Ectodermal cell (in vitro differentiated cells): ENCODE results near the gene GALNT2.

Experiments used
- H3K27ac ChIP-seq: 2 replicates; pipeline ENCODE4 v1.7.0; 2013; ENCODE audit warnings: mild to moderate bottlenecking, low read depth, low read length; ENCODE audit not compliant: insufficient read depth, poor library complexity, severe bottlenecking
- H3K27me3 ChIP-seq: 2 replicates; pipeline ENCODE4 v1.7.0; 2013; ENCODE audit warnings: mild to moderate bottlenecking, low read length; ENCODE audit not compliant: insufficient read depth, control insufficient read depth, poor library complexity, severe bottlenecking
- H3K36me3 ChIP-seq: one replicate; pipeline ENCODE4 v1.7.0; 2013; ENCODE audit warnings: low read length; ENCODE audit not compliant: control insufficient read depth, insufficient read depth
- H3K4me1 ChIP-seq: one replicate; pipeline ENCODE4 v1.7.0; 2013; ENCODE audit warnings: low read length; ENCODE audit not compliant: control insufficient read depth, insufficient read depth
- H3K4me3 ChIP-seq: 2 replicates; pipeline ENCODE4 v1.7.0; 2013; ENCODE audit warnings: low read depth, low read length, control low read depth; ENCODE audit not compliant: insufficient read depth
- H3K9me3 ChIP-seq: 2 replicates; pipeline ENCODE4 v1.7.0; 2013; ENCODE audit warnings: mild to moderate bottlenecking, low read length, moderate library complexity; ENCODE audit not compliant: control insufficient read depth
- WGBS, 2 experiments: methylation state at CpG; one replicate each; pipeline ENCODE4 v1.1.7; 2013; ENCODE audit warnings: missing lambda C conversion rate in 2 of 2; 5-methylcytosine and 5-hydroxymethylcytosine counted together

The GALNT2 gene

DNA sequence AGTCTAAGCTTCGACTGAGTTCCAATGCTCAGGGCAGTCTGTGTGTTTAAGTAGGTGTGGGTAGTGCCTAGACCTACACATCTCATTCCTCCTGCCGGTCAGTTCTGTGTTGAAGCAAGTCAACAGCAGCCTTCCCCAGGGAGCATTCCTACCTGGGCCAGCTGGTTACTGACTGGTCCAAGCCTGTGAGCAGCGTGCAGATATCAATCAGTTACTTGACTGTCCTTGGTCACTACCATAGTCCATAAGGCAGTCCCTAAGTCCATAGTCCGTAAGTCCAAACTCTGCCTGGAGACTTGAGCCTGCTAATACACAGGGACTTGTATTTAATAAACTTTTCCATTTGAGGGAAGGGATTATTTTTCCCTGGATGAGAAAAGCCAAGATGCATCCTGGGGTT lies 187.2 kb downstream of the GALNT2 start:
- peaks cover 13% of the 10 kb centered on the region for H3K36me3 ChIP-seq
- H3K4me3 ChIP-seq, result no peak overlapping the region
- no peaks in the 10 kb centered on the region for H3K27me3 ChIP-seq
- H3K9me3 ChIP-seq, result peaks cover 2% of the 10 kb centered on the region
- H3K27ac ChIP-seq, result no peak overlapping the region
- peaks cover 26% of the 10 kb centered on the region for H3K4me1 ChIP-seq
- 81 to 87% methylated on average over 4 of the region's 4 CpGs for WGBS, 2 experiments

DNA sequence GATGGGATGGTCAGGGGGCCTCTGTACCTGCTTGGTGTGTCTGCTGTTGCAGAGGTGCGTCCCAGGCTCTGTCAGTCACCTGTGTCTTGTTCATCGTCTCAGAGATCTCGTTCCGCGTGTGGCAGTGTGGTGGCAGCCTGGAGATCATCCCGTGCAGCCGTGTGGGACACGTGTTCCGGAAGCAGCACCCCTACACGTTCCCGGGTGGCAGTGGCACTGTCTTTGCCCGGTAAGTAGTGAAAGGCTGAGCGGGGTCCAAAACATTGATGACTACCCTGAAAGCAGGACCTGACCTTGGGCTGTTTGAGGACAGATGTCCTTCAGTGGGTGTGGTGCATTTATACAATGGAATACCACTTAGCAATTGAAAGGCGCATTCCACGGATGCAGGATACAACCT lies 188.1 kb downstream of the GALNT2 start:
- WGBS, 2 experiments, result 96 to 97% methylated on average over 15 of the region's 15 CpGs
- no peaks in the 10 kb centered on the region for H3K27me3 ChIP-seq

DNA sequence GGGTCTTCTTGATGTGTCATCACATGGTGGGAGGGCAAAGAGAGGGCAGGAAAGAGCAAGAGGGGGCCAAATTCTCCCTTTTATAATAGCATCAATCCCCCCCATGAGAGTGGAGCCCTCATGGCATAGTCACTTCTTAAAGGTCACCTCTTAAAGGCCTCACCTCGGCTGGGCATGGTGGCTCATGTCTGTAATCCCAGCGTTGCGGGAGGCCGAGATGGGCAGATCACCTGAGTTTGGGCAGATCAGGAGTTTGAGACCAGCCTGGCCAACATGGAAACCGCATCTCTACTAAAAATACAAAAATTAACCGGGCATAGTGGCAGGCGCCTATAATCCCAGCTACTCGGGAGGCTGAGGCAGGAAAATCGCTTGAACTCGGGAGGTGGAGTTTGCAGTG lies 189.0 kb downstream of the GALNT2 start:
- no peaks in the 10 kb centered on the region for H3K27me3 ChIP-seq
- no peak overlapping the region for H3K4me3 ChIP-seq
- H3K9me3 ChIP-seq, result peaks cover 2% of the 10 kb centered on the region
- H3K27ac ChIP-seq, result no peak overlapping the region
- H3K4me1 ChIP-seq, result peaks cover 13% of the 10 kb centered on the region
- WGBS, 2 experiments, result 86 to 91% methylated on average over 10 of the region's 10 CpGs
- H3K36me3 ChIP-seq, result peaks cover 15% of the 10 kb centered on the region

More for the DNA sequence above, 188.1 kb downstream of the GALNT2 start:
- H3K4me1 ChIP-seq, result peaks cover 22% of the 10 kb centered on the region
- H3K9me3 ChIP-seq, result peaks cover 2% of the 10 kb centered on the region
- no peak overlapping the region for H3K4me3 ChIP-seq
- H3K27ac ChIP-seq, result no peak overlapping the region
- H3K36me3 ChIP-seq, result peaks cover 15% of the 10 kb centered on the region

GRCh38 chr1:230256896-230257295 lies 189.9 kb downstream of the GALNT2 start:
- WGBS, 2 experiments, result 95% methylated on average over 6 of the region's 6 CpGs
- H3K27ac ChIP-seq, result no peak overlapping the region
- no peak overlapping the region for H3K4me3 ChIP-seq
- H3K27me3 ChIP-seq, result no peaks in the 10 kb centered on the region
- H3K36me3 ChIP-seq, result peaks cover 15% of the 10 kb centered on the region
- H3K4me1 ChIP-seq, result peaks cover 4% of the 10 kb centered on the region
- peaks cover 2% of the 10 kb centered on the region for H3K9me3 ChIP-seq

- Histone ChIP-seq H3K36me3 (peaks cover 30% of the 10 kb centered on the region), H3K4me3 (no peak overlapping the region), H3K9me3 (no peaks in the 10 kb centered on the region), H3K4me1 (no peaks in the 10 kb centered on the region), H3K27me3 (no peaks in the 10 kb centered on the region), H3K27ac (no peak overlapping the region)
- 93 to 95% methylated on average over 3 of the region's 3 CpGs for WGBS, 2 experiments
Observed at GRCh38 chr1:230259621-230260020, 192.6 kb downstream of the GALNT2 start.

DNA sequence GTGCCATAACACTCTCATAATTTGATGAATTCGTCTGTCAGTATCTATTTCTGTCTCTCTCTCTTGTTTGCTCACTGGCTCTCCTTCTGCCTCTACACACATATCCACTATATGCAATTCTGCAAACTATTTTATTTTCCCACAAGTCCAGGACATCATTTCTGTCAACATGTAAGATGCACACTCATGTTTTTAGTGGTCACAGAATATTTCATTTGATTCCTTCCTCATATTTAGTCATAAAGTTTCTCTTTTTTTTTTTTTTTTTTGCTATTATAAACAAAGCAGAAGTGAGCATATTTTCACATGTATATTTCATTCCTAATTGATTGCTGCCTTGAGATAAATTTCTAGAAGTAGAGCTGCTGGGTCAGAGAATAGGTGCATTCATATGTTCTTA lies 193.8 kb downstream of the GALNT2 start:
- WGBS, 2 experiments, result 90 to 92% methylated on average over 1 of the region's 1 CpG
- Histone ChIP-seq H3K4me1 (no peaks in the 10 kb centered on the region), H3K4me3 (no peak overlapping the region), H3K27ac (no peak overlapping the region), H3K36me3 (peaks cover 19% of the 10 kb centered on the region), H3K27me3 (no peaks in the 10 kb centered on the region), H3K9me3 (no peaks in the 10 kb centered on the region)

DNA sequence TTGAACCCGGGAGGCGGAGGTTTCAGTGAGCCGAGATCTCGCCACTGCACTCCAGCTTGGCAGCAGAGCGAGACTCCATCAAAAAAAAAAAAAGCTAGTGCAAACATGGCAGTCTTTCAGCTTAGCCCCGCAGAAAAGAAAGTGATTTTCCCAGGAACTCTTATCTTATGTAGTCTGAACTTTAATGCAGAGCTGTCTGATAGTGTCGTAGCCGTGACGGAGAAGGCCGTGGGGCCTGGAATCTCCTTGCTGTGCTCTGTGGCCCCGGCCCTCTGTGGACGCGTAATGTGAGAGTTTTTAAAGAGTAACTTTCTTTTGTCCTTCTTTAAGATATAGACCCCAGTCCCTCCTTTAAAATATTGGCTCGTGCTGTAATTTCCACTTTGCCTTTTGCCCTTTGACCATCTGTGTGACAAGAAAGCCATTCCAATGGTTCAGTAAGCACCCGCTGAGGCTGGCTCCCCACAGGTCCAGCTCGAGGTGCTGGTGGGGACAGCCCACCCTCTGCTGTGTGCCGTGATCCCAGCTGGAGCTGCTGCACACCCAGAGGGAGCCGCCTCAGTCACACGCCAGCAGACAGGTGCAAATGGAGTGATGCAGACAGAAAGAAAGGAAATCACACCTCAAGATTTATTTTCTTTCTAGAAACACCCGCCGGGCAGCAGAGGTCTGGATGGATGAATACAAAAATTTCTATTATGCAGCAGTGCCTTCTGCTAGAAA lies 195.1 kb downstream of the GALNT2 start:
- WGBS, 2 experiments, result 95 to 96% methylated on average over 21 of the region's 21 CpGs
- no peaks in the 10 kb centered on the region for H3K9me3 ChIP-seq
- no peaks in the 10 kb centered on the region for H3K27me3 ChIP-seq
- H3K27ac ChIP-seq, result no peak overlapping the region
- no peaks in the 10 kb centered on the region for H3K4me1 ChIP-seq
- H3K4me3 ChIP-seq, result no peak overlapping the region
- H3K36me3 ChIP-seq, result peaks cover 19% of the 10 kb centered on the region

DNA sequence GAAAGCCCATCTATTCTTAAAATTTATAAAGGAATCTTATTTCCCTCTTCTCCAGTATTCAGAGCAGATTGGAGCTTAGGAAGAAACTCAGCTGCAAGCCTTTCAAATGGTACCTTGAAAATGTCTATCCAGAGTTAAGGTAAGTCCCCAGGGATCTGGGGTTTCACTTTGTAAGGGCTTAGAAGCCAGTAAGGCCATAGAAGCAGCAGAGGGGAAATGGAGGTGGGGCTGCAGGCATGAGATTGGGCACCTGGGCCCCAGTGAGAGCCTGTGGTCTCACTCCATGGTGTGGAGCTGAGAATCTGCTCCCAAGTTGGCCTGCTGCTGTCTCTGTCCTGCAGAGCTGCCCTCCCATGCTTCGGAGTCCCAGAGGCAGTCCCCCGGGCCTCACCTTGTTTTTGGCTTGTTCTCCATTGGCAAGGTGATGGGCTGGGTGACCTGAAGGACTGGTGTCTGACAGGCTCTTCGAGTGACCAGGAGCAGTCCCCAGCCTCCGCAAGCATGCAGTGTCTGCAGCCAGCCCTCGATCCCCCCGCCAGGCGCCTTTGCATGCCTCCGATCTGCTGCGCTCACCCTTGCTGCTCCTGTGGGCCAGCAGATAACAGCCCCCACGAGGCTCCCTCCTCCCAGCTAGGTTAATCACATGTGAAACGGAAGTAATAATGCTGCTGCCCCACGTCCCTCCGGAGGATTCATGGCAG lies 196.0 kb downstream of the GALNT2 start:
- Histone ChIP-seq H3K4me1 (no peaks in the 10 kb centered on the region), H3K27ac (no peak overlapping the region), H3K4me3 (no peak overlapping the region), H3K36me3 (peaks cover 19% of the 10 kb centered on the region), H3K9me3 (no peaks in the 10 kb centered on the region), H3K27me3 (no peaks in the 10 kb centered on the region)
- 92 to 93% methylated on average over 13 of the region's 13 CpGs for WGBS, 2 experiments

- Histone ChIP-seq H3K9me3 (no peaks in the 10 kb centered on the region), H3K36me3 (peaks cover 19% of the 10 kb centered on the region), H3K27me3 (no peaks in the 10 kb centered on the region), H3K4me1 (no peaks in the 10 kb centered on the region), H3K4me3 (no peak overlapping the region), H3K27ac (no peak overlapping the region)
- 94% methylated on average over 21 of the region's 21 CpGs for WGBS, 2 experiments
Observed at GRCh38 chr1:230263568-230264195, 196.6 kb downstream of the GALNT2 start.

DNA sequence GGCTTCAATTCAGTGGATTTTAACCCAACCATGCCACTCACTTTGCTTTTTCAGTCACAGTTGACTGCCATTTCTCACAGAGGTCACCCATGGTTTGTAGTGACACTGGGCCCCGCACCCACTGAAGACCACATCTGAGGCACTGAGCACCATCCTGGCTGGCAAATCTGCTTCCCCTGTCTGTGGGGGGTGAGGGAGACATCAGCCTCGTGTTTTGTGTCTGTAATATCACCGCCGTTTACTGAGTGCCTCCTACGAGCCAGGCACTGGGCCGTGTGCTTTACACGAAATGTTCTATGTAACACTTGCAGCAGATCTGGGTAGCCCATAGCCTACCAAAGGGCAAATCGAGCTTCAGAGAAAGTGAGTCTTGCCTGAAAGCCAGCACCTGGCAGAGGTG lies 197.3 kb downstream of the GALNT2 start:
- H3K27me3 ChIP-seq, result no peaks in the 10 kb centered on the region
- no peak overlapping the region for H3K4me3 ChIP-seq
- 95% methylated on average over 8 of the region's 8 CpGs for WGBS, 2 experiments
- no peaks in the 10 kb centered on the region for H3K9me3 ChIP-seq
- no peaks in the 10 kb centered on the region for H3K4me1 ChIP-seq
- peaks cover 16% of the 10 kb centered on the region for H3K36me3 ChIP-seq
- no peak overlapping the region for H3K27ac ChIP-seq
